Endothelial cell of hepatic sinusoid (primary cell): Measurements from ENCODE around the gene ARAP2.

Experiments used
- in situ Hi-C: cut with HindIII; loops from 2 replicates; pipeline ENCODE4 v1.10.0; 2017; ENCODE audit warnings: low sequenced_read_pairs

The ARAP2 gene

DNA sequence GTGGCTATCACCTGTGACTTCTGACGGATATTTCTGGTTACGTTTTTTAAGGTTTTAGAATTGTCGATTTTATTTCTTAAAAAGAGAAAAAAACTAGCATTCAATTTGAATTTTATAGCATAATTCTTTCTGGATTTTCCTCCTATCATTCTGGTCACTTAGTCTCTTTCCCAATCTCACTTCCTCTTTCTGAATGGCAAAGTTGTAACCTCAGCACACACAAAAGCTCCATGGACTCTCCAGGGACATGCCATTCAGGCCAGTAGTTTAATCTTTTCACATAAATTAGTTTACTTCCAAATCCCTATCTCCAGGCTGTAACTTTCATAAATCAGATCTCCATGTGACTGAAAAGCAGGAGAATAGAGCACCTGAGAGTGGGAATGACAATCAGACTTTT is 110.7 kb downstream of the ARAP2 start:
- in situ Hi-C loops = no loop called here

DNA sequence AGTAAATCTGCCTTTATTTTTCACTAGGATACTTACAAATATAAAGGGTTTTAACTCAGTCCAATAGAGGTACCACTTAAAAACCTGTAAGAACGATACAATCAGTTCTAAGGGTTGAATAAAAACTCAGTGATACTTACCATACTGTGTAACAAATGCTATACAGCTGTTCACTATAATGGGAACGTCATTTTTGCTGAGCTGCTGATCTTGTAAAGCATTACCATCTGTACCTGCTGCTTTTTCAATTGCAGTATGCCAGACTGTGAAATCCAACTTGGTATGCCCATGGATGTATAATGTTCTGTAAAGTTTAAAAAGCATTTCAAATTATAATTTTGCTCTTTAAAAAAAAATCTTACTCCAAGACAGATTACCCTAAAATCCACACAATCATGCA is 111.2 kb downstream of the ARAP2 start:
- in situ Hi-C loops = no loop called here

DNA sequence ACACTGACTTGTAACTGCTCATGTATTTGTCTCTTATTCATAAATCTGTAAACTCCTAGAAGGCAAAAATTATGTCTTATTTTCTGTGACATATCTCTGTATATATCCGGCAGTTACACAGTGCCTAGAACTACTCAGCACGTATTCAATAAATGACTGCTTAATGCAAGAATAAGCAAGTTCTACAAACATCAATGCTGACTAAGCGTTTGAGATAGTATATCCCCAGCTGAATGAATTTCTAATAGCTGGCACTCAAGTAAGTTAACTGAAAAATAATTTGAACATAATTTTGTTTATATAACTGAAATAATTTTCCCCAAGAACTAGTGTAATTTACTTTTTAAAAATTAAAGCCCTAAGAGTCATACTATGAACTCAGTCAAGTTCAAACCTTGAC is 113.7 kb downstream of the ARAP2 start:
- in situ Hi-C loops = no loop called here

DNA sequence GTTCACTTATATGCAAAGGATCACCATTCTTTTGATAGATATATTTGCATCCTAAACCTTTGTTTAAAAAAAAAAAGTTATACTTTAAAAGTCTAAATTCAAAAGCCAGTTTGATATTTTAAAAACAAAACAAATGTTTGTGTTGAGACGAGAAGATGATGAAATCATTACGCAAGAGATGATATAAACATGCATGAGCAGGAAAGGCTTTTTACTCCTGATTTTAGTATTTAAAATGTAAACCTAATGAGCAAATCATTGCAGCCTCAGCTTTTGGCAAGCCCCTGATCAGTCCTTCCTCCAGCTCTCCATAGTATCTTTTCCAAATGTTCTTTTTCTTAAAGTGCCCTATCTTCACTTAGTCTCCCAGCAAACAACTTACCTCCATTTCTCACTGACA is 115.6 kb downstream of the ARAP2 start:
- in situ Hi-C loops = no loop called here

DNA sequence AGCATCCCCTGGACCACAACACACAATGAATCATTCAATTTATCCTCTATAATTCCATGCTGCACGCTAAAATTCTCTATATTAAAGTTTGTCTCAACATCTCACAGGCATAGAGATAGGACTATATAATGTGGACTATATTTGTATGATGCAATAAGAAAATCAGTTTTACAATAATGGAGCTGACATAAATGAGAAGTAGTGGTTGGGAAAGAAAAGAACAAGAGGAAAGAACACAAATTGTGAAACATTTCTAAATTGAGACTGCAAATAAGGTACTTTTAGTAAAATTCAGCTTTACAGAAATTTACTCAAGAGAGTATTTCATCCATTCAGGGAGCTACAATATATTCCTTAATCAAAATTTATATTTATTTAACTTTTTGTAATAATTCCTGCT is 120.4 kb downstream of the ARAP2 start:
- in situ Hi-C loops = no loop called here

DNA sequence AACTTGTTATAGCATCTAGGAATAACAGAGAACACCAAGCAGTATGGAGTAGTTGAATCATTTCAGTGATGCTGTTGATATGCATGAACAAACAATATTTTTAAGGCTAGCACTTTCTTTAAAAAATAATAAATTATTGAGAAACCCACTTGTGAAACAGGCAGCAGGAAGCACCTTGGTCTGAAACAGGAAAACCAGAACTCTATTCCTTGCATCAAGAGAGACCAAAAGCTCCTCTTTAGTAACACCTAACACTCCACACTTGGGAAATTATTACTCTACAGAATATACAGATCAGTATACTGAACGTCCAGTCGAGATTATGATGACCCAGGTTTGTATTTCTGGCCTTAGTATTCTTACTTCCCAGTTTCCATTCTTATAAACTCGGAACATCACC is 129.0 kb downstream of the ARAP2 start:
- in situ Hi-C loops = no loop called here

DNA sequence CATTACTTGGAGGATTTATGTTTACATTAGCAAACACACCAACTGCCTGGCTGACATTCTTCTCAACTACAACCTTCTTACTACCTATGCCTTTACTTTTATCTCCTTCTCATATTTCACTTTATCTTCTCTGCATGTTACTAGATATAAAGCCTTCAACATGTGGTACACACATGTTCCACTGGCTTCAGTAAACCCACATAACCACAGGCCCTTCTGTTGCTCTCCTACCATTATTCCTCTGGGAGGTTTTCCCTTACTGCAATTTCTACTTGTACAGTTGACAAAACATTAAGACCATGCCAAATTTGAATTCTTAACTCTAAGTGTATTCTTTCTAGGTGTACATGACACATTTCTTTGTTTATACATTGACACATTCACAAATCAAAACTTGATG is 133.1 kb downstream of the ARAP2 start:
- in situ Hi-C loops = no loop called here

GRCh38 chr4:36099509-36099908 is 144.8 kb downstream of the ARAP2 start:
- in situ Hi-C loops = no loop called here

GRCh38 chr4:36094995-36095394 is 149.3 kb downstream of the ARAP2 start:
- in situ Hi-C loops = no loop called here

DNA sequence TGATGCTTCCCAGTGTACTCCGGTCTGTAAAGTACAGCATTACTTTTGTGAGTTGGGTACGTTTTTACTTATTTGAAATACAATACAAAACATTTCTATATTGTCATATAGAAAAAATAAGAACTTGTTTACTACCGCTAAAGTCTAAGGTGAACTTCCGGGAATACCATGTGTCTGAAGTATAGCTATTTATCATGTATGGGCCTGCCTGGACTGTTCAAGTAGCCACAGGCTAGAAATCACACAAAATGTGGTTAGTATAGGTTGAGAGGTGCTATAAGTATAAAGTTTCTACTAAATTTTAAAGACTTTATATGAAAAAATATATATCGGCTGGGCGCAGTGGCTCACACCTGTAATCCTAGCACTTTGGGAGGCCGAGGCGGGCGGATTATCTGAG is 152.3 kb downstream of the ARAP2 start:
- in situ Hi-C loops = no loop called here

DNA sequence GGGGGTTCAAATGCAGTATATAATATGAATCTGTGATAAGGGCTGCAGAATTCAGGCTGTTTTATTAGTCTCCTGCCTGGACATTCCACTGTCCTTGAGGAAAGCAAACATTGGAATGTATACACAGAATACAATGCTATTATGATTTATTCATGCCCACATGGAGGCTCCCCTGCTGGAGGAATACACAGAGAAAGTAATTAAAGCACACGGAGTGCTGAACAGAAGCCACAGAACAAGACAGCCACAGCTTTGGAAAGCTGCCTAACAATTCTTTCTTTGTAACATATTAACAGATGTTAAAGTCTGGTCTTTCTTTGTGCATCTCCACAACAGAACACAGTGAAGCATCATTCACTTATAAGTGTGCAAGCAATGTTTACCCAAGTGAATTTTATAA is 155.8 kb downstream of the ARAP2 start:
- in situ Hi-C loops = no loop called here

DNA sequence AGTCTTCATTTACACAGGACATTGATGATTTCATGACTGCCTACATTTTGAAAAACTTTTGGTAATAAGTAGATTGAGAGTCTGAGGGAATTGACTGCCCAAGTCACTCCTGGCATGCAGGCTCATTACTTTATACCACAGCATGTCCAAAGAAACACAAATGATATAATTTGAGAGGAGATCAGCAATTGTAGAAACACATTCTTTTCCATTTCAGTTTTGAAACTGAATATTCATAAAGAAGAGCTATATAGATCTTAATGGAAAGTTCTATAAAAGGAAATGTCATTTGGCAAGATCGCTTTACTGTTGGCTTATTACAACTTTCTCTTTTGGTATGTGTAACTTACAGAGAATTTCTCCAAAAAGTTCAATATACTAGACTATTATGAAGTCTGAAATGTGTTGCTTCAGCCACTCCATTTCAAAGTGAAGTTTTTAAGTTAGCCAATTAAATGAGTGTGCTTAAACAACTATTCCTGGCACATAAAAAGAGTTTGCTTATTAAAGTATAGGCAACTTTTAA is 158.0 kb downstream of the ARAP2 start:
- in situ Hi-C loops = no loop called here

DNA sequence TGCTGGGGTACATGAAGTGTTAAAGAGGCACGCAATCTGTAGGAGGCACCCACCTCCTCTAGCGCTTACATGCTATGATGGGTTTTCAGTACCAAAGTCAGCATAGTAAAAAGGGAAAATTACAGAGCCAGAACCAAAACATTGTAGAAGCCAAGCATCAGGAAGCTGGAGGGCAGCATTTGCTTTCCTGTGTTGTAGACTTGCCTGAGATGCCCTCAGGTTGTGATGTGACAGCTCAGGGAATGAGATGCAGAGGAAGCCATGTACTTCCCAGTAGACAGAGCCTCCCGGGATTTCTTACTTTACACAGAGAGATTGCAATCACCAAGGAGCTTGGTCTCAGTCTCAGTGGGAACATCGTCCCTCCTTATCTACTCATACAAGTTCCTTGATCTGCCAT is 161.5 kb downstream of the ARAP2 start:
- in situ Hi-C loops = no loop called here

DNA sequence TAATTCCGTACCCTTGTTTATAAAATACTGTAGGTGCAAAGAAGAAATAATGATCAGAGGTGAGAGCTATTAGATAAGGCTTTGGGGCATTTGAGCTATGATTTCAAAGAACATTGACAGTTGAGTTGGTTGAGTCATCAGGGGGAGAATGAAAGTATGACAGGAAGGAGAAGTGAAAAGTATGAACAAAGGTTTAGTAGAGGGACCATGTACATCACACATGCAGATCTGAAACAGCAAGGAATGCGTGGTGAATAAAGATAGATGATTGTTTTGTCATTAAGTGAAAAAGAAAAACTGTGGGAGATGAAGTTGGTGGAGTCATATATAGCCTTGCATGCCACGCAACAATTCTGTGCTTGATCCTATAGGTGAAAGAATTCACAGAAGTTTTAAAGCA is 163.1 kb downstream of the ARAP2 start:
- in situ Hi-C loops = no loop called here

DNA sequence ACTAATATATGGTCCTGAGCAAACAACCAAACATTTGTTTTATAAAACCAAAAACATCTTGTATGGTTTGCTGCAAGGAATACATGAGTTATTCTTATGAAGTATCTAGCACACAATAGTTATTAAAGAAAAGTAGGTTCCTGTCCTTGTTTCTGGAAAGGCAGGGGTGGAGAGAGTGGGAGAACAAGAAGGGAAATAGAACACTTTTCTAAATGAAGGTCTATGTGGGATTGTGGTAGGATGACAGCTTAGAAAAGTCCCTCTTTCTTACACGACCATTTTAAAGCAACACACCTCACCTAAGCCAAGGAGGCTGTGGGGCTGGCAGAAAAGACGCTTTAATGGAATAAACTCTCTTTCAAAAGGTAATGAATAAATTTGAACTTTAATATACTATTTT is 164.6 kb downstream of the ARAP2 start:
- in situ Hi-C loops = no loop called here

DNA sequence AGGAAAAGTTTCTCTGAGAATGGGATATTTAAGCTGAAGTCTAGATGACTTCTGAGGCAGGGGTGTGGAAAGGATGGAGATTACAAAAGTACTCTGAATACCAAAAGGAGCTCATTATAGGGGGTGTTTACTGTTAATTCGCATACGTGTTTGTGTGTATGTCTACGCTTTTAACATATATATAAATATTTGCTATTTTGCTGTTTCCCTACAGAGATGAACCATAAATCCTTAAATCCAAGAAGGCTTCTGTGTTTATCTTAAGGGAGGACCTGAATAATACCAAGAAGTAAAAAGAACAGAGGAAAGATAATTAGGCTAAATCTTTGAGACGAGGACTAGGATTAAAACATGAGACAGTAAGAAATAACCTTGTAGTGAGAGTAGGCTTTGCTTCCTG is 166.0 kb downstream of the ARAP2 start:
- in situ Hi-C loops = no loop called here

DNA sequence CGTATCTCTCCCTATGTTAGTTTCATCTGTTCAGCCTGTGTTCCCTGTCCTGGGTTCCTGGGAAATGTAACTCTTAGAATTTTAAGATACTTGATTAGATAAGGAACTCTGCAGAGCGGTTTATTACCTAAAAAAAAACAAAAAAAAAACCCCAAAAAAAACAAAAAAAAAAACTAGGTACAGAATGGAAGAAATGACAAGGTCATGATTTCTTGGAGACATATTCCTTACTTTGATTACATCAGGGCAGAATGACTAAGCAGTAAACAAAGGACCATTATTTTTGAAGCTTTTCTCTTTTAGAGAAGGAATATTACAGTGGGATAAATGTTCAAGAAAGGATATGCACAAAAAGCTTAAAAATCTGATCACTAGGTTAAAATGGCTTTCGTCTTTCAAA is 171.8 kb downstream of the ARAP2 start:
- in situ Hi-C loops = no loop called here

GRCh38 chr4:36067116-36067515 is 177.2 kb downstream of the ARAP2 start:
- in situ Hi-C loops = no loop called here

- in situ Hi-C loops = no loop called here
Measured at GRCh38 chr4:36065274-36065871, 178.9 kb downstream of the ARAP2 start.

DNA sequence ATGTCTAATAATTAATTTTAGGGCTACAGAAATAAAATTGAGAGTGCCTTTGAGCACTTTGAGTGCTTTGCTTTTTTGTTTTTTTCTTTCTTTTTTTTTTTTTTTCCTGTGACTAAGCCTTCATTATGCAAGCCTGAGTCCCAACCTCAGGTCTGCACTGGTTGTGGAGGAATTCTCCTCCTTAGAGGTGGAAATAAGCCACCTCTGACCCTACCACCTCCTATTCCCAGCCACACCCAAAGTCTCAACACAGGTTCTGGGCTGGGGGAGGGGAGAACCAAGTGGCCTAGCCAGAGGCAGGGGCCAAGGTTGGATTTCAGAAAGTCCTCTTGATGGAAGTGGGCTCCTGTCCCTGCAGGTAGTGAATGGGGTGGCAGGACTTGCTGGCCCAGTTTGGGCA is 180.2 kb downstream of the ARAP2 start:
- in situ Hi-C loops = no loop called here

DNA sequence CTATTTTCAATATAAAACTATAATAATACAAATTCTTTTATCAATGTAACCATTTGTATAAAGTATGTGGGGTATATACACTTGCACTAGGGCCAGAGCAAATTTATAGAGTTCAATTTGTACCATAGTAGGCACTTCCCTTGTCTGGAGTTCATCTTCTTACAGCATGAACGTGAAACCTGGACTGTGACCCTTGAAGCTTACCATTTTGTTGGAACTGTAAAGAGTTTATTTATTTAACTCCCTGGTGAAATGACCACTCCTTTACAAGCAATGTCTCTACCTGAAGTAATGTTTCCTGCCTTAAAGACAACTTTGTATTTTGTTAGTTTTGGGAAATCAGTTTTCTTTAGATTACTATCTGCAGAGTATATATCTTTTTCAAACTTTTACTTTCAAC is 188.2 kb downstream of the ARAP2 start:
- in situ Hi-C loops = no loop called here

- in situ Hi-C loops = loop anchor here (5.0 kb wide), 1 partner anchor 73 kb away; no protein-coding TSS in a partner anchor
Measured at GRCh38 chr4:36054694-36055422, 189.5 kb downstream of the ARAP2 start.

DNA sequence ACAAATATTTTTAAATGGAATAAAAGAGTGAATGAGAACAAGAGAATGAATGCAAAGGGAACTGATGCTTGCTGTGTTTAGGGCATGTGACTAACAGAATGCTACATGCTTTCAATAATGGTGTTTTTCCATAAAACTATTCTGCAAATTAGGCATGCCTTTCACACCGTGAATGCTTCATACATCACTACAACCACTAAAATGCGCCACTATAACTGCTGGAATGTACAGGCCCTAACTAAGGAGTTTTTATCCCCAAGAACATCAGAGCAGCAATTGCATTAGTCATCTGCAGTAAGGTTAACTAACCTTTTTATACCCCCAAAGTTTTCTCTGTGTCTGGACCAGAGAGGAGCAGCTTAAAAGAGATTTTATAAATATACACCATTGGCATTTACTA is 190.4 kb downstream of the ARAP2 start:
- in situ Hi-C loops = loop anchor here (5.0 kb wide), 1 partner anchor 72 kb away; no protein-coding TSS in a partner anchor
